Measurements from ENCODE around the gene ABTB2.
"Not testable (repeated sequence)": the region's sequence is repeated elsewhere in the genome, so short reads cannot be mapped to it uniquely, and the experiment has no call there.

Gene ABTB2

DNA sequence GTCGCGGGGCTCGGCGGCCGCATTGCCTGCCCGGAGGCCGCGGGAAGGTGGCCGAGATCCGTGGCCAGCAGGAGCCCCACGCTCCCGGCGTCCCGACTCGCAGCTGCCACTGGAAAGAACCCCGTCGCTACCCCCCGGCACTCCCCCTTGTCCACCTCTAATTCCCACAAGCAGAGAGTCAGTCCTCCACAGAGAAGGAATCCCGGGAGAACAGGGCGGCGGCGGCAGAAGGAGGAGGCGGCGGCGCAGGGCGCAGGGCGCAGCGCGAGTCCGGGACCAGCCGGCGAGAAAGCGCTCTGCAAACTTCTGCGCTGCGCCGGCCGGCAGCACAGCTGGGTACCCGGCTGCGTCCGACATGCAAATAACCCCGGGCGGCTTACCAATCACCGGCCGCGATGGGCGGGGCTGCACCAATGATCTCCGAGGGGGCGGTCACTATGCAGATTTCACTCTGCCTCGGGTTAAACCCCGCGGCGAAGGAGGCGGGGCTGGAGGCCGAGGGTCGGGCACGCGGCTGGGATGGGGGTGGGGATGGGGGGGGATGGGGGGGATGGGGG, at the start of gene ABTB2:
TSS of gene ABTB2 (minus strand) at position 310 of the 557 bp plus-strand sequence.
- peak; percentile 98 for DNase-seq

DNA sequence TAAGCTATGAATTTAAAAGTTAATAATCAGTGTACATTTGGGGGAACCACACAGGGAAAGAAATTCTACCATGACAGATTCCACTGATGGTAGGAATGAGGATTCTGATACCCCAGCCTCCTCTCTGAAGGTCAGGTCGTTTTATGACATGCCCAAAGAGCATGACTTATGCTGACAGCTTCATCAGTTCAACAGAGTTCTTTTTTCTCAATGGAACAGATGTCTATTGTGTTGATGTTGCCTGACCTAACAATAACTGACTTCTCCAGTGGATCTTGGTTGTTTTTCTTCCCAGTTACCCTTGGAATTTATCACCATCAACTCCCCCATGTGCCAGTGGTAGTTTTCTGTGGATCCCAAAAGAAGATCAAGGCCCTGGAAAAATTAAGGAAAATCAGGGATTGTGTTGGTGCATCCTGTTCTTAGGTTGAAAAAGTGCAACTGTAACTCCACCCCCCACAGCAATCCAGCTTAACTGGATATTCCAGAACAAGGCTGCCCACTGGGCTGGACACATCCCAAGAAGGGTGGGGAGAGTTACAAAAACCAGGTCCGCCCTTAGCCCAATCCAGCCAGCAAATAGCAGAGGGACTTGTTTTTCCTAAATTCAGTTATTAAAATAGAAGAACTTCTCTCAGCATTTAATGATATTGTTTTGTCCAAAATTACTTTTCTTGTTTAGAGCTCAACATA, 49.5 kb upstream of the ABTB2 start:
- DNase-seq = no peak

DNA sequence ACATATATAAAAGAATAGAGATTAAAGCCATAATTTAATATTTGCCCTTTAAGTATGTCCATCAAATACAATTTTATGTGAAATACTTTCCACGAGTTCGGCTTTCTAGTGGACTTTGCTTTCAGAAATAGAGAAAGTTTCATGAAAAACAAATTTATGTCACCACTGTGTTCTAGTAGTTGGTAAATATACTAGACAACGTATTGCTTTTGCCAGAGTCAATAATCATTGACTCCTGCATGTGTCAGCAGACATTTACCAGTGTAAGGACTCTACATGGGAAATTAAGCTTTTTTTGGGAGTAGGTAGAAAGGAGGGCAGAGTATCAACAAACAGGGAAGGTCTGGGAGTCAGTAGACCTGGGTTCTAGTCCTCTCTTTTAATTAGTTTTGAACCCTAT, 48.6 kb upstream of the ABTB2 start:
- no peak for DNase-seq

DNA sequence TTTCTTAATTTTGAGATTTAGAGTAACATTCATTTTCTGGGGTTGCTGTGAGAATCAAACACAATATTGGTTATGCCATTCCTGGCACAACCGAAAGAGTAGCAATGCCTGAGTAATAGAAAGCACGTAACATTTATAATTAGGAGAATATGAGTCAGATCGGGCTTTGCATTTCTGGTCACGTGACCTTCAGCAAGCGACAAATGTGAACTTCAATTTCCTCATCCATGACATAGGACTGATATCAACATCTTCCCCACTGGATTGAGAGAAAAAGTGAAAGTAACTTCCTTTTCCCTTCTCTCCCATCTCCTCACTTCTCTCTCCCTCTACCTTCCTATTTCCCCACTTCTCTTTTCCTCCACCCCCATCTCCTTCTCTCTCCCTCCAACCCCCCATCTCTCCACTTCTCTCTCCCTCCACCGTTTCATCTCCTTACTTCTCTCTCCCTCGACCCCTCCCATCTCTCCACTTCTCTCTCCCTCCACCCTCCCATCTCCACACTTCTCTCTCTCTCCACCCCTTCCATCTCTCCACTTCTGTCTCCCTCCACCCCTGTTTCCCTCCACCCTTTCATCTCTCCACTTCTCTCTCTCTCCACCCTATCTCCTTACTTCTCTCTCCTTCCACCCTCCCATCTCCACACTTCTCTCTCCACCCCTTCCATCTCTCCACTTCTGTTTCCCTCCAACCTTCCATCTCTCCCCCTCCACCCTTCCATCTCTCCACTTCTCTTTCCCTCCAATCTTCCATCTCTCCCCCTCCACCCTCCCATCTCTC, 47.5 kb upstream of the ABTB2 start:
- DNase-seq = peak; percentile 6

DNA sequence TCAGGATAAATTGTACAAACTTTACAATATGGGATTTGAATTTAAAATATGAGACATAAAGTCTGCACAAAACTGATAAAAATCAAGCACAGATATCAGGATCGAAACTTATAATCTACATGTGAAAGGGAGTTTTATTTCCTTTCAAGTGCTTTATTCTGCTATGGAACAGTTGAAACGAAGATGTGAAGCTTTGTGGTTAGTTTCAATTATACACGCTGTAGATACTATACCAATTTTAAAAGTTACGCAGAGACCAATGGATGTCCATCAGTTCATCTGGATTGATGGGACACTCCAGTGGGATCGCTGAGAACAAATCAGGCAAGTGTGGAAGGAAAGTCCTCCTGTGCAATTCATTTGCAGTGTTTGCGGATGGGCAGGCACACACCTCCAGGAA, 46.5 kb upstream of the ABTB2 start:
- DNase-seq = no peak

DNA sequence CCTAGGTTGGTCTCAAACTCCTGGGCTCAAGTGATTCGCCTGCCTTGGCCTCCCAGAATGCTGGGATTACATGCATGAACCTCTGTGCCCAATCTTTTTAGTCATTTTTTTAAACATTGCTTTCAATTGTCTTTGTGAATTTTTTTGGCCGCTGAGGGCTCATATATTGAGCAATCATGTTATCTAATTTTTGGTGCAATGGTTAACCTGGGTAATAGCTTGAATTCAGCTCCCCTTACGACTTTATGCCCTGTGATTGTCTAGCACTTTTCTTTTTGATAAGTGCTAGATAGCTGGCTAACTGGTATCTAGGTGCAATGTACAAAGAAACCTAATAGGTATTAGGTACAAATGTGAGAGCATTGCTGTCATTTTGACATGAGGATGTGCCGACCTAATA, 45.6 kb upstream of the ABTB2 start:
- DNase-seq = no peak

DNA sequence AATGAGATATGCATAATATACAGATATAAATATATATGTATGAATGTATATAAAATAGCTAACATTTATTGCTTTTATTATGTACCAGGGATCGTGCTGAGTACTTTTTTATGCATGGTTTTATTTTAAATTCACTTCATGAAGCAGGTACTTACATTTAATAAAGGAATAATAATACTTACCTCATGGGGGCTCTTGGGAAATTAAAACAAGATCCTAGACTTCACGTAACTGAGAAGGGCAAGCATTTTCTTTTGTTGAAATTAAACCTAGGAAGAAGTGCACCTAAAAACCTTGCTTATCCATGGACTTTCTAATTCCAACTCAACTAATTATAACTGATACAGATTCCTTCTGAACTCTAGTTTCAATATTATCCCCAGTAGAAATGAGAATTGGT, 40.0 kb upstream of the ABTB2 start:
- DNase-seq = no peak

DNA sequence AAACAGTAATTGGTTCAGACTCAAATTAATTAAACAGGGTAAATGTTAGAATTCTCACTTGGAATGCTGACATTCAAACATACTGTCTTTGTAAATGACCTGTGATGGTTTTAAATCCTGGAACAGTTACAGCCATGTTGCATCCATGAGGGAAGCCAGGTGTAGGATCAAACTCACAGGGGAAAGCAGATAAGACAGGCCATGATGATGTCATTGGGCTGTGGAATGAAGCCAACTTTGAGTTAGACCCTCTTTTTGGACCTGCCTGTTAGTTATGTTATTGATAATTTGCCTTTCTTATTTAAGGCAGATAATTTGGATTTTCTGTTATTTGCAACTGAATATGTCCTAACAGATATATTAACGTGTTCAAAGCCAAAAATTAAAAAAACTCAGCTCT, 39.3 kb upstream of the ABTB2 start:
- no peak for DNase-seq

DNA sequence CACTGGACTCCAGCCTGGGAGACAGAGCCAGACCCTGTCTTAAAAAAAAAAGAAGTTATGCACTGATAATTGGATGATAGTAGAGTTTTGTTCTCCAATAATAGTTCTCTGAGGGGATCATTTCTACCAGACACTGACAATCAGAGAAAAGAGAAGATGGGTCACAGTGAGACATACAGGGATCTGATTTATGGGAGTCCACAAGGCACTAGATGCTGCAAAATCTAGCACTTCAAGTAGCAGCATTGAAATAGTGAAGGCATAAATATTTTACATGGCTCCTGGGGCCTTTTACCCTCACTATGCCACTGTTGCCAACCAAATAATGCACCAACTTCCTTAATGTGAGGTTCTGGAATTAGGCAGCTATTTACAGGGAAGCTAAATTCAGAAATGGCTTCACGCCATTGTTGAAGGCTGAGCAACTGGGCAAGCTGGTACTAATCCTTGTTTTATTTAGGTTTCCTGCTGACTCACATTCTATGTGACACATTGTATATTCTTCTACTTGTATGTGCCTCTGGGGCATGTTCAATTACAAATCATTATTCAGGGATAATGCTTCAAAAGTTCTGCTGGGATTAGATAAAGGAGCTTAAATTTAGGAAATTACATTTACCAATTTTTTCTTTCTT, 38.2 kb upstream of the ABTB2 start:
- no peak for DNase-seq

DNA sequence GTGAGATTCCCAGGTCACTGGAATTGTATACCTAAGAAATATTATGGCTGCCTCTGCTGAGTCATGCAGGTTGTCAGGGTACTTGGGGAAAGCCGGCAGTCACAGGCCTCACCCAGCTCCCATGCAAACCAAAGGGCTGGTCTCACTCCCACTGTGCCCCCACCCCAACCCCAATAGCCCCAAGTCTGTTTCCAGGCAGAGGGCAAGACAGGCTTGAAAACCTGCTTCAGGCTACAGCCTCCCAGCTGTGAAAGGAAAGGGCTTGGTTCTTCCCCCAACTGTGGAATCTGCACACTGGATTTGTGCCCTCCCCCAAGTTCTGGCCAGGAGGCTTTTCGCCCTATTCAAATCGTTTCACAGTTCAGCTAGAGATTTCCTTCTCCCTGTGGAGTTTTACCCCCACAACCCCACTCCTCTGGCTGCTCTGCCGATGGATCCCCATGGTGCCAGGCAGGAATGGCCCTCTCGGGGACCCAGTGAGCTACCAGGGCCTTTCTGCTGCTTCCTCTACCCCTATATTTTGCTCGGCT, 37.0 kb upstream of the ABTB2 start:
- DNase-seq = no peak

DNA sequence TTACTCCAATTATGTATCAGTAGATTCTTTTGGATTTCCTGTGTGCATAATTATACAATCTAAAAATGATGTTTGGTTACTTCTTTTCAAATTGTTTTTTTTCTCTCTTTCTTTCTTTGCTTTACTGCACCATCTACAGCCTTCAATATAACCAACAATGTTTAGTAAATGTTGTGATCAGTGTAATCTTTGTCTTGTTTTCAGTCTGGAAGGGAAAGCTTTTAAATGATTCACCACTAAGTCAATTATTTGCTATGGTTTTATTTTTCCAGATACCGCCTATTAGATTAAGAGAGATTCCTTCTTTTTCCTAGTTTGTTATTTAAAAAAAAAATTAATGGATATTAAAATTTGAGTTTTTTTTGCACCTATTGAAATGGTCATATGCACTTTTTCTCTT, 29.8 kb upstream of the ABTB2 start:
- no peak for DNase-seq

DNA sequence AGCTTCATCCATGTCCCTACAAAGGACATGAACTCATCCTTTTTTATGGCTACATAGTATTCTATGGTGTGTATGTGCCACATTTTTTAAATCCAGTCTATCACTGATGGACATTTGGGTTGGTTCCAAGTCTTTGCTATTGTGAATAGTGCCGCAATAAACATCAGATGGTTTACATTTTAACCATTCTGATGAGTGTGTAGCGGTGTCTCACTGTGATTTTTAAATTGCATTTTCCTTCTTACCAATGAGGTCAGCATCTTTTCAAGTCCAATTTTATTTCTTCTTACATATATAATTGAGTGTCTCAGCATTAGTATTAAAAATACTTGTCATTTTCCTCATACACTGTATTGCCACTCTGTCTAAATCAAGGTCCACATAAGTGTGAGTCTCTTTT, 28.5 kb upstream of the ABTB2 start:
- not testable (repeated sequence) for DNase-seq

DNA sequence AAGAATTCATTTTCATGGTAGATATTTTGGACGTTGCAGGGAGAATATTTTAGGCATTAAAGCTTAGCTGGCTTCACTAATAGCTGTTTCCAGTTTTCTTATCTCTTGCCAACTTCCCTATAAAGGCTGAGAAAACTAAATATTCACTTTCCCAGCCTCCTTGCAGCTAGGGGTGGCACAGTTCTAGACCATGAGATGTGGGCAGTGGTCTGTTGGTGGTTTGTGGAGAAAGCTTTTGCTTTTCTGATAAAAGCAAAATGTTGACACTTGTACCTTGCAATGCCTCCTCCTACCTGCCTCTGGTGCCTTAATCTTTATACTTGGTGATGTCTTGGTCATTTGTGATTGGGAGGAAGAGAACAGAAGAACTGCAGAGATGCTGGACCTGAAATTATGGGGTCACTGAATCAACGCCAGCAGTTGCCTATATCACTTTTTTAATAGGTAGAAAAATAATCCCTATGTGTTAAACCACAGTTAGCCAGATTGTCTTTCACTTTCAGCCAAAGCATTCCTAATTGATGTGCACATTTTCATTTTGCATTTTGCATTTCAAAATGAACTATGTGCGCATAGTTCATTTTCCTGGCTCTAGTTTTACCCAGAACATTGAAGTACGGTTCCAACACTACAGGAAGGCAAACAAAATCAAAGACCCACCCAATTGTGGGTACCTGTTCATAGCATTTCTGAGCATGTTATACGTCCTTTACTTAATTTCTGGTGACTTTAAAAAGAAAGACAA, 24.9 kb upstream of the ABTB2 start:
- no peak for DNase-seq

DNA sequence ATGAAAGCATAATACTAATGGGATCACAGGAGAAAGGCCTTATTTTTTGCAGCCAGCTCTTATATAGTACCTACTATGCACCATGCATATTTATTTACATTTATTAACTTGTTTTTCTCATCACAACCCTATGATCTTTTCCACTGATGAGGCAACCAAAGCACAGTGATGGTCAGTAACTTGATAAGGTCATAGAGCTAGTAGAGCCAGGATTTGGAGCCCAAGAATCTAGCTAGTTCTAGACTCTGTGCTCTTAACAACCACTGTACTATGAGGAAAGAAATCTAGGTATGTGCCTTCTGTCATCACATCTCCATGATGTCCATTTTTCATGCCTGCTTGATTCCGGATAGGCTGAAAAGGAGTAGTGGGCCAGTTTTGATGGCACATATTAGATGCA, 24.0 kb upstream of the ABTB2 start:
- DNase-seq = no peak

DNA sequence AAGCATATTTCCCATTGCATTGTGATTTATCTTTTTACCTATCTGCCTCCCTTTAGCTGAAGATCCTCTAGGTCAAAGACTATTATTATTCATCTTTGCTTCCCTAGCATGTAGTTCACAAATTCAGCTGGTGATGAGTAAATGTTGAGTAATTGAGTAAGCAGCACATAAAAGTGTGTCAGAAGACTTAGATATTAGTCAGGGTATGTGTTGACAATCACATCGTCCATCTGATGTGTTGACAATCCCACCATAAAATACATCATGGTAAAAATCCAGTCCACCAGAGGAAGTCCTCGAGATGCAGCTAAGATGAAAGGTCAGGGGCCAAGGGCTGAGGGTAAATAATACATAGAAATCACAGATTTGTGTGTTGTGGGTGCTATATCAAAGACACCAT, 22.9 kb upstream of the ABTB2 start:
- DNase-seq = no peak

DNA sequence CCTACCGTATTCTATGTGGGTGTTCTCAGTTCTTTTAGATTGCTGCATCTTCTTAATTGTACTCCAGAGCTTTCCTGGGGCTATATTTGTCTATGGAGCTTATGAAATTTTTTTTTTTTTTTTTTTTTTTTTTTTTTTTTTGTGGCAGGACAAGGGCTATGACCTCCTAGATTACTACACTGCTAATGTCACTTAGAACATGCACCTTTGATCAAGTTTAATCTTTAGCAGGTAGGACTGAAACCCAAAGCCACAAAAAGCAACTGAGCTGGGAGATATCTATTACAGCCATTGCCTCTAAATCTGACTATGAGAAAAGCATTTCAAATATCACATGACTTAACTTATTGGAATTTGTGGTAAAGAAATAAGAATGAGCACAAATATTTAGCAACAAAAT, 21.7 kb upstream of the ABTB2 start:
- DNase-seq = no peak

DNA sequence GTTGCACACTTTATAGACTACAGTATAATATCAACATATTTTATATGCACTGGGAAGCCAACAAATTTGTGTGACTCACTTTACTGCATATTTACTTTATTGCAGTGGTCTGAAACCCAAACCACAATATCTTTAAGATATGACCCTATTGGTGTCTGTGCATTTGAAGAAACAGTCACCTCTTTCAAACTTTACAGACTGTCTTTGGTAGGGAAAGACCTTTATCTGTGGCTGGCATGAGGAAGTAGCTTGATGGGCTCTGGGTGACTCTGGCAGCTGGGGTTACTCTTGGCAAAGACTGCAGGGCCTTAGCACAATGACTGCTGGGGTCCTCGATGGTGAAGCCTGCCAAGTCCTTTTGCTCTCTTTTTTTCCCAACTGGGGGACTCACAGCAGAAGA, 21.3 kb upstream of the ABTB2 start:
- DNase-seq = no peak

DNA sequence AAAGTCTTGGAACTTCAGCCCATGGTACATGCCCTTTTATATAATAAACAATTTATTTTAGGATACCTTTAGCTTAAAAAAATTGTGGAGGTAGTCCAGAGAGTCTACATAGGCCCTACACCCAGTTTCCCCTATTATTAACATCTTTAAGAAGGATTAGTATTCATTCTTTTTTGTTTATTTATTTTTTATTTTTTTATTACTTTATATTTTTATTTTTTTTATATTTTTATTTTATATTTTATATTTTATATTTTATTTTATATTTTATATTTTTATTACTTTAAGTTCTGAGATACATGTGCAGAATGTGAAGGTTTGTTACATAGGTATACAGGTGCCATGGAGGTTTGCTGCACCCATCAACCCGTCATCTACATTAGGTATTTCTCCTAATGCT, 15.9 kb upstream of the ABTB2 start:
- DNase-seq = no peak

DNA sequence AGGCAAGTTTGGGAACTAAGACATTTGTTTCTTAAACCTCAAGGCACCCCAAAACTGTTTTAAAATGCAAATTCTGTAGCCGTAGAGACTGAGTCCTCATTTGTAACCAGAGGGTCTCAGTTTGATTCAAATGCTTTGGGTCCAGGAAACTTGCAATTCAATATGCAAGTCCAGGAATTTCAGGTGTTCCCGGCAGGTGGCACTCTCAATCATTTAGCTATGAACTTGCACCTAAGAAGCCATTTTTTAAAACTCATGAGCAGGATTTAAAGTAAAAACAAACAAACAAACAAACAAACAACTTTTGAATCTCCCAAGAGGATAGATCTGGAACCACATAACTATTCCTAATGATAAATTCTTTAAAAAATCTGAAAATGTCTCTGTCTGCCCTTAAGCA, 8.7 kb upstream of the ABTB2 start:
- peak; percentile 25 for DNase-seq

DNA sequence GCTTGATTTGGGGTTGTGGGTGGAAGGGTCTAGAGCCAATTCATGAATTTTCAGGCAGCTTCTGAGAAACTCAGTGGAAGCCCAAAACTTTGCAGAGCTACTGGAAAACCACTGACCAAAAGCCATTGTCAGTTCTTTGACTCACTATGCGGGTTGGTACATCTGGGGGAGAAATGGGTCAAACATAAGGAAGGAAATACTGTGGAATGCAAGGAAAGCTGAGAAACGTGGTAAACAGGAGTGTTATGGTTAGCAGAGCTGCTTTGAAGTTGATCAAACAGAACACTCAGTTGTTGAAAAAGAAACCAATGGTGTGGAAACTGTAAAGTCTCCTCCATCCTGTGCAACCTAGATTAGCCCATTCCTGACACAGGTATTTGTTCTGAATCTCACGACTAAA, 6.3 kb upstream of the ABTB2 start:
- no peak for DNase-seq

DNA sequence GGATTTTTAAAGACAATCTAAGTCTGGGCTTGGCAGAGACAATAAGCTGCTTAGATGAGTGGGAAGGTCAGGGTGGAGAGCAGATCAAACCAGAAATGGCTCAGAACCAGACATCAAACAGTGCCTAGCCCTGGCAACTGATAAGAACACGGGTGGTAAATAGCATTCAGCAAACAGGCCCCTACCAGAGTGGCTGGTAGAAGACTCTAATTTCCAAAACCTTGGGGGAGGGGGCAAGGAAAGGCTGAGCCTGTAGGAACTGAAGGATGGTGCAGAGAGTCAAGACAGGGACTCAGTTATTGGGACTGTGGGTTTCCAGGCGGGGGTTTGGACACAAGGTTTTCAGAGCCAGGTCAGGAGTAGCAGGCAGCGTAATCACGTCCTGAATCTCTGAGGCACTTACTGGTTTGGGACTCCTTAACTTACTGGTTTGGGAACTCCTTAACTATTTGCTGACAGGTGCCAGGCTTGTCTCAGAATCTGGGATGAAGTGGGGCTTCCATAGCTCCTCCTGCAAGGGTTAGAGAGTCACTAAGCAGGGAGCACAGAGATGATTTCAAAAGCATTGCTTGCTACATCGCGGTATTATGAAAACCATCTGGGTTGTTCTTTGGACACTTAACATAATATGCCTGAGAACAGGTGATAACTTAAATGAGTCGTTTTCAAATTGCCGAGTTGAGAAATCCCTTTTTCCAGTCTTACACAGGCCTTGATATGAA, 5.7 kb upstream of the ABTB2 start:
- no peak for DNase-seq

DNA sequence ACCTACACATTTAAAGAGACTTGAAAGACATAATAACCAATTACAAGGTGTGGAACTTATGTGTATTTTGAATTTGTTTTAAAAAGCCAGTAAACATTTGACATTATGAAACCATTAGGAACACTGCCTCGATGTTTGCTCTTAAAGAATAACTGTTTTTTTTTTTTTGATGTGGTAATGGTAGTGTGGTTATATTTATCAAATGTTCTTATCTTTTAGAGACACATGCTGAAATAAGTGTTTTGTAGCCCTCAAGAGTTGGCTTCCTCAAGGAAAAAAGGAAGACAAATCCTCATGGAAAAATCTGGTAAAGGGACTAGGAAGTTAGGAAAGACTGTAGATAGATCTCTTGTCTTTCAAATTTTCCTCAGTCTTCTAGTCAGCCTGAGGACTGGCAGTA, 2.2 kb upstream of the ABTB2 start:
- DNase-seq = no peak

Measured in activated CD4-positive, alpha-beta T cell treated with anti-CD3 and anti-CD28 coated beads for 48 hours (primary cell).